ENCODE data around the gene ZBTB9. TPM values are rescaled to one million over a fixed set of nuclear protein-coding genes. Genes with fewer than 3 reads are reported as not detected.

The ZBTB9 gene
- polyA plus RNA-seq, 1 experiment: 5.8 TPM

GRCh38 chr6:33407132-33407718, 47.2 kb upstream of the ZBTB9 start:
- POLR2A ChIA-PET: interaction anchor here (0.6 kb wide), 1 partner anchor 237 kb away, joined by 3 read pairs; no protein-coding TSS in a partner anchor
- TF ChIP-seq CTCF (IDR thresholded peaks at IDR 0.05; ENCODE audit: low read depth, low read length): peak; percentile 35; the same call in 1 of the 2 replicates

GRCh38 chr6:33410050-33410710, 44.2 kb upstream of the ZBTB9 start:
- TF ChIP-seq CTCF (IDR thresholded peaks at IDR 0.05; ENCODE audit: low read depth, low read length): no peak
- Histone ChIP-seq H3K27me3 (ENCODE audit: control insufficient read depth, insufficient read depth, low read length) (no peaks in the 10 kb centered on the region), H3K9me3 (ENCODE audit: control insufficient read depth, insufficient read depth, low read length) (no peaks in the 10 kb centered on the region), H3K27ac (ENCODE audit: low read depth, low read length) (peak overlapping the region; percentile 85), H3K4me3 (ENCODE audit: low read depth, low read length) (peak overlapping the region; percentile 80)
- ChIA-PET CTCF (interaction anchor here (0.6 to 1.2 kb wide), 2 partner anchors 16 to 21 kb away, joined by 3 read pairs; no protein-coding TSS in a partner anchor), POLR2A (interaction anchor here (0.6 to 1.3 kb wide), 4 partner anchors 16 to 438 kb away, joined by 3 to 6 read pairs (median 4); no protein-coding TSS in a partner anchor)
- peak; percentile 94 for DNase-seq (ENCODE audit: low read depth, low spot score)

More at GRCh38 chr6:33407132-33407718, 47.2 kb upstream of the ZBTB9 start:
- Histone ChIP-seq H3K27me3 (ENCODE audit: control insufficient read depth, insufficient read depth, low read length) (no peaks in the 10 kb centered on the region), H3K27ac (ENCODE audit: low read depth, low read length) (peak overlapping the region; percentile 21), H3K4me3 (ENCODE audit: low read depth, low read length) (no peak overlapping the region), H3K9me3 (ENCODE audit: control insufficient read depth, insufficient read depth, low read length) (no peaks in the 10 kb centered on the region)
- no peak for DNase-seq (ENCODE audit: low read depth, low spot score)
- CTCF ChIA-PET: interaction anchor here (0.6 to 2.3 kb wide), 4 partner anchors 17 to 523 kb away, joined by 3 to 11 read pairs (median 4); partner anchors contain the start of gene B3GALT4

GRCh38 chr6:33410711-33411631, 43.4 kb upstream of the ZBTB9 start, which contains the start of gene PHF1:
Gene PHF1, plus strand, starts transcription at chr6:33411014. Its CDS starts 1,250 bp downstream, at chr6:33412264.
- peak within 1 kb of the TSS; percentile 85 for H3K27ac ChIP-seq (ENCODE audit: low read depth, low read length)
- no peaks in the 10 kb centered on the region for H3K27me3 ChIP-seq (ENCODE audit: control insufficient read depth, insufficient read depth, low read length)
- TF ChIP-seq CTCF (IDR thresholded peaks at IDR 0.05; ENCODE audit: low read depth, low read length): no peak
- DNase-seq (ENCODE audit: low read depth, low spot score): peak; percentile 51
- POLR2A ChIA-PET: interaction anchor here (0.6 to 1.3 kb wide), 5 partner anchors 15 to 439 kb away, joined by 3 to 6 read pairs (median 3); partner anchors contain the start of gene ZBTB22
- no peaks in the 10 kb centered on the region for H3K9me3 ChIP-seq (ENCODE audit: control insufficient read depth, insufficient read depth, low read length)
- peak within 1 kb of the TSS; percentile 80 for H3K4me3 ChIP-seq (ENCODE audit: low read depth, low read length)
- CTCF ChIA-PET: interaction anchor here (0.6 kb wide), 1 partner anchor 20 kb away, joined by 3 read pairs; no protein-coding TSS in a partner anchor

- ChIA-PET CTCF (interaction anchor here (0.5 kb wide), 1 partner anchor 110 kb away, joined by 7 read pairs; no protein-coding TSS in a partner anchor), POLR2A (interaction anchor here (0.6 kb wide), 1 partner anchor 94 kb away, joined by 3 read pairs; the partner anchor contains the start of gene ZBTB22)
- Histone ChIP-seq H3K27me3 (ENCODE audit: control insufficient read depth, insufficient read depth, low read length) (no peaks in the 10 kb centered on the region), H3K4me3 (ENCODE audit: low read depth, low read length) (peak overlapping the region; percentile 80), H3K9me3 (ENCODE audit: control insufficient read depth, insufficient read depth, low read length) (no peaks in the 10 kb centered on the region), H3K27ac (ENCODE audit: low read depth, low read length) (peak overlapping the region; percentile 39)
- no peak for DNase-seq (ENCODE audit: low read depth, low spot score)
- TF ChIP-seq CTCF (IDR thresholded peaks at IDR 0.05; ENCODE audit: low read depth, low read length): no peak
These were observed 42.8 kb upstream of the ZBTB9 start for GRCh38 chr6:33411632-33412005.

Measured in AG04450 (cell line).